NCI-H510A (cell line): ENCODE measurements around the gene PTH1R.
"Not testable (repeated sequence)": the region's sequence is repeated elsewhere in the genome, so short reads cannot be mapped to it uniquely, and the experiment has no call there.

Experiments
- DNase-seq: peaks from one replicate; lab custom pipeline; 2025; lab: John Stamatoyannopoulos, UW

Gene PTH1R

GRCh38 chr3:46899151-46900006 lies 21.9 kb downstream of the PTH1R start:
- no peak for DNase-seq

DNA sequence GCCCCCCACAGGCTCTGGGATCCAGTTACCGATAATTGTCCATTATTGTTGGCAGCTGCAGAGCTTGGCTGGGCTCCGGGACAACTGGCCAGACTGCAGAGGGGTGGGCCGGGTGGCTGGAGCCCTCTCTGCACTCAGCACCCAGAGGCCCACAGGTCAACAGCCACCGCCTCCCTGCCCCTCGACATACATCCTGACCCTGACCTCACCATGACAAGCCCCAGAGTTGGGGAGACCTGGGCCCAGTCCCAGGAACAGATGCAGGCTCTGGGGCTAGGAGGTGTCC lies 22.4 kb downstream of the PTH1R start:
- no peak for DNase-seq

DNA sequence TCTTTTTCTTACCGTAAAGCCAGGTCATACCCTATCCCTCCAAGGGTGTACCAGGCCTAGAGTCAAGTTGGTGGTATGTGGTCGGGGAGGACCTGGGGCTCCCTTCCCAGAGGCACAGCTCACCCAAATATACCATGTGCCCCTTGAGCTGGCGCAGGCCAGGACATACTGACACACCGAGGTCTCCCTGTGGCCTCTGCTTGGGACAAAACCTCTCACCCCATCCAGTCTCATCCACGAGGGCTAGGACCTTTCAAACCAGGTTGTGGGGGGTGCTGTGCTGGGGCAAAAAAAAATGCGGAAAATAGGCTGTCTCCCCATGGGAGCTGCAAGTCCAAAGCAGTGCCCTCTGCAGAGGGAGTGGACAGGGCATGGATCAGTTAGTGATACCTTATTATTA lies 22.8 kb downstream of the PTH1R start:
- DNase-seq = no peak

- no peak for DNase-seq
Observed at GRCh38 chr3:46901061-46901460, 23.5 kb downstream of the PTH1R start.

GRCh38 chr3:46901591-46902187 lies 24.2 kb downstream of the PTH1R start:
- DNase-seq = no peak

- DNase-seq = no peak
Observed at GRCh38 chr3:46902188-46902631, 24.7 kb downstream of the PTH1R start.

DNA sequence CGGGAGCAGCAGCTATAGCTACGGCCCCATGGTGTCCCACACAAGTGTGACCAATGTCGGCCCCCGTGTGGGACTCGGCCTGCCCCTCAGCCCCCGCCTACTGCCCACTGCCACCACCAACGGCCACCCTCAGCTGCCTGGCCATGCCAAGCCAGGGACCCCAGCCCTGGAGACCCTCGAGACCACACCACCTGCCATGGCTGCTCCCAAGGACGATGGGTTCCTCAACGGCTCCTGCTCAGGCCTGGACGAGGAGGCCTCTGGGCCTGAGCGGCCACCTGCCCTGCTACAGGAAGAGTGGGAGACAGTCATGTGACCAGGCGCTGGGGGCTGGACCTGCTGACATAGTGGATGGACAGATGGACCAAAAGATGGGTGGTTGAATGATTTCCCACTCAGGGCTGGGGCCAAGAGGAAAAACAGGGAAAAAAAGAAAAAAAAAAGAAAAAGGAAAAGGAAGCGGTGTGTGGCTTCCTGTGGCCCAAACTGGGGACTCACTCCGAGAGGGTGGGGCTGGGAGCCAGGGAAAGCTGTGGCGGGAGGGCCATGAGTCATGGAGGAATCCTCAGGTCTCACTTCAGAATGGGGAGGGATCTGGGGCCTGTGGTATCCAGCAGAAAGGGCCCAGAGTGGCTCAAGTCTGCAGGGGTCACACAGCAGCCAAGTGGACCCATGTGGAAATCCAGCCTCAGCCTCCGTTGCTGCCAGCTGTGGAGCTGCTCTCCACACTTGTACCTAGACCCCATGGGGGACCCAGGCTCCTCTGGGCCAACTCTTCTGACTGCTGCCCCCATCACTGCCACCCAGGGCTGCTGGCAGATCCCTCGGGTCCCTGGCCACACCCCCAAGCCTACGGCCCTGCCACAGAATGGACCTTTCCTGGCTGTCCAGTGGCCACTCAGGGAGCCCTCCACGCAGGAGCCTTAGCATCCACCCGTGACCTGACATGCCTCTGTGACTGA lies 26.1 kb downstream of the PTH1R start:
- no peak for DNase-seq

DNA sequence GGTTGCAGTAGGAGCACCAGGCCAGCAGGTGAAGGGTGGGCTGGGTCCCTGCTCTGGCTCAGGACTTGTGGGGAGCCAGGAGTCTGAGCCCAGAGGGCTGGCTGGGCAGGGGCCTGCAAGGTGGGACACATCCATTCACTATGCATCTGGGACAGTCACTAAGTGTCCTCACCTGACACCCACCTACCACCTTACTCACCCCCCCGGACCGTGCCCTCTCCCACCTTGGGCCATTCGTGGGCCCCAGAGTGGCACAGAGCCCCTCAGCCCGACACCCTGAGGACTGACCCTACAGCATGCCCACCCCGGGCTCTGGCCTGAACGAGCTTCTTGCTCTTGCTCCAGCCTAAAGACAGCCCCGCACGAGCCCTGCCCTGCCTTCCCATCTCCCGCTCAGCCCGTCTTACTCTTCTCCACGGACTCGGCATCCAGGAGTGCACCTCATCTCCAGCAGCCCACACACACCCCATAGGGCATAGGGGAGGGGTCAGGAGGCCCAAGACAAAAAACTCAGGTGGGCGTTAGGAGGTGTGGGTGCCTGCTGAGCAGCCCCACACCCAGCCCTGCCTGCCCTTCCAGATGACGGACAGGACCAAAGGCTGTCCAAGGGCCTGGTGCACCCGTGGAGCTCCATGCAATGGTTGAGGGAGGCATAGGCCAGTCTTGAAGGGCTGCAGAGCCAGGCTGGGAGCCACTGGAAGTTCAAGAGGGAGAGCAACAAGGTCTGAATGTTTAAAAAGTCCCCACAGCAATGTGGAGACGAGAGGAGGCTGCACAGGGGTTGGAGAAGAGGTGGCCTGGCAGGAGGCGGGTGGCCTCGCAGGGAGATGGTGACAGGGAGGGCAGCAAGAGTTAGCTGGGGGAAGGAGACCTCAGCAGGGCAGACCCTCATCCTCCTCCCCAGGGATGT lies 27.0 kb downstream of the PTH1R start:
- no peak for DNase-seq

GRCh38 chr3:46905213-46905560 lies 27.7 kb downstream of the PTH1R start:
- DNase-seq = no peak

DNA sequence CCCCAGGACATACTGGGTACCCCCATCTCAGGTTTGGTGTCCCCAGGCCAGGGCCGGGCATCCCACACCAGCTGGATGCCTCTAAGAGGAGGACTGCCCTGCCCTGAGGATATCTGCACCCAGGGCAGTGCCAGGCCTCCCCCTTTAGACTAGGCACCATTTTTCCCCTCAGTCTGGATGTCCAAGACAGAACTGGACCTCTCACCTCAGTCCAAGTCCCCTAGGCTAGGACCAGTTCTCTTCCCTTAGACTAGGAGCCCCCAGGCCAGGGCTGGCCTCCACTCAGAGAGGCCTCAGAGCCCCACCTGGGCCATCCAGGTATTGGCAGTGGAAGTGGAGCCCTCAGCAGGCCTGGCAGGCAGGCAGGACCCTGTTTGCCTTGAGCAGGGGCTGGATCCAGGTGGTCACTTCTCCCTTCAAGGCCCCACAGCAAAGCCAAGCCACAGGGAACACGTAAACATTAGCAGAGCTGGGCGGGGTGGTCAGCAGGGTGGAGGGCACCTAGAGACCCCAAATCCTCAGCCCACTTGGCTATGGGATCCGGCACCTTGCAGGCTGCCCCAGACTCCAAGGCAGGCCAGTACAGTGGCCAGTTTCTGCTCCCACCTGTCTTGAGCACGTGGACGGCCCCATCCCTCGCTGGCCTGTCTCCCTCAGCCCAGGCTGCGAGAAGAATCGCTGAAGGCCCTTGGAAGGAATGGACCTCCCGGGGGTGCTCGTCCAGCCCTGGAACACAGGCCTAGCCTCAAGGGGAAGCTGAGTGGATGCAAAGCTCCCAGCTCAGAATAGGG lies 28.3 kb downstream of the PTH1R start:
- DNase-seq = no peak

DNA sequence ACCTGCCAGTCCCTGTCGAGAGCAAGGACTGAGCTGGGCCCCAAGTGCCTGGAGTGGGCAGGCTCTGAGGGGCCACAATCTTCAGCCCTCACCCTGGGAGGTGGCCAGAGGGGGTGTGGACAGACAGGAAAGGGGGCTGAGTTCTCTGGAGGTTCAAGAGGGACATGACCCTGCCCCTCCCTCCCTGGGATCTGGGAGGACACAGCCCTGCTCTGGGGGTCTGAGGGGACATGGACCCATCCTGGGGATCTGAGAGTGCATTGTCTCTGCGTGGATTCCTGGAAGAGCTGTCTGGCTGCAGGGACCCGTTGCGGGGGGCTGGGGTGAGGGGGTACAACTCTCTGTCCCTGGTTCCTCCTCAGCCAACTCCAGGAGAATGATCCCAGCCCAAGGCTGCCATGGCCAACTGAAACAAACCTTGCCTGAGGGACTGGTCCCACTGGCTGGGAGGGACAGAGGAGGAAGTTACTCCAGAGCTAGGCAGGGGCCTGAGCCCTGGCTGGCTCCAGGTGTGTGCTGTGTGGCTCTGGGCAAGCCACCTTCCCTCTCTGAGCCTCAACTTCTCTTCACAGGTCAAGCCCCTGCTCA lies 29.0 kb downstream of the PTH1R start:
- DNase-seq = no peak

GRCh38 chr3:46907271-46907670 lies 29.8 kb downstream of the PTH1R start:
- DNase-seq = no peak

- DNase-seq = no peak
Observed at GRCh38 chr3:46907960-46908293, 30.4 kb downstream of the PTH1R start.

GRCh38 chr3:46908294-46908985 lies 30.9 kb downstream of the PTH1R start:
- no peak for DNase-seq

GRCh38 chr3:46908986-46909534 lies 31.5 kb downstream of the PTH1R start:
- DNase-seq = no peak

- DNase-seq = peak; percentile 70
Observed at GRCh38 chr3:46909535-46910161, 32.1 kb downstream of the PTH1R start.

GRCh38 chr3:46910166-46910760 lies 32.7 kb downstream of the PTH1R start:
- no peak for DNase-seq

DNA sequence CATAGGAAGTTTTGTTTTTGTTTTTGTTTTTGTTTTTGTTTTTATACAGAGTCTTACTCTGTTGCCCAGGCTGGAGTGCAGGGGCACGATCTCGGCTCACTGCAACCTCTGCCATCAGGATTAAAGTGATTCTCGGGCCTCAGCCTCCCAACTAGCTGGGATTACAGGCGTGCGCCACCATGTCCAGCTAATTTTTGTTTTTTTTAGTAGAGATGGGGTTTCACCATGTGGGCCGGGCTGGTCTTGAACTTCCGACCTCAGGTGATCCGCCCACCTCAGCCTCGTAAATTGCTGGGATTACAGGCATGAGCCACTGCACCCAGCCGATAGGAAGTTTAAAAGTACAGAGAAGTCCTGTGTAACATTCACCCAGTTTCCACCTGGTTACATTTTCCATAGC lies 33.4 kb downstream of the PTH1R start:
- not testable (repeated sequence) for DNase-seq

- DNase-seq = no peak
Observed at GRCh38 chr3:46912986-46913385, 35.5 kb downstream of the PTH1R start.
